ENCODE measurements around the gene TNFSF12. TPM values are rescaled to one million over a fixed set of nuclear protein-coding genes. Genes with fewer than 3 reads are reported as not detected.

The TNFSF12 gene
- total RNA-seq, 1 experiment from 2014 or later = 7.1 TPM

DNA sequence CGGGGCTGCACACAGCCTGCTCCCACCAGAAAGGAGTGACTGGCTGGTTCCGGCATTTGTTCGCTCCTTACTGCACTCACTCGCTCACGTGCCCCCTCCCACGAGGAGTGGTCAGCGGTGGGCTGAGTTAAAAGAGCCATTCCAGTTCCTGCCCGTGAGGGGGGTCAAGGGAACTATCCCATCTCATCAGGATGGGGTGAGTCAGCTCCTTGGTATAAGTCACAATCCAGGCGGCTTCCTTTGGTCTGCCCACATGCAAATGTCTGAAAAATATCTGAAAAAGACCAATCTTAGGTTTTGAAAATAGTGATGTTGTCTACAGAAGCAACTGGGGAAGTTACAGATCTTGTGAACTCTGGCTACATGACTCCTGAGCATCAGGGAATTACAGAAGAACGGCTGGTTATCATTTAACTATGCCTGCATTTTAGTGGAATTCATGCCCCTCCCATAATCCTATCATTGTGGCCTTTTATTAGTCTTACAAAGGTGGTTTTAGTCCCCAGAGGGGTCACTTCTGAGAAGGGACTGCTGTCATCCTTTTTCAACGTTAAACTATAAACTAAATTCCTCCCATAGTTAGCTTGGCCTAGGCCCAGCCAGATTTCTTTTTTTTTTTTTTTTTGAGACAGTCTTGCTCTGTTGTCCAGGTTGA, 9.8 kb upstream of the TNFSF12 start:
- Histone ChIP-seq H2BK12ac (ENCODE audit: insufficient read length, low read depth, low read length) (no peak overlapping the region), H3K56ac (ENCODE audit: insufficient read length, low read depth, low read length) (no peak overlapping the region), H3K79me1 (ENCODE audit: insufficient read depth, low read depth, low read length, poor library complexity, severe bottlenecking) (no peaks in the 10 kb centered on the region), H3K23ac (ENCODE audit: insufficient read length, low read depth, low read length) (no peak overlapping the region), H2BK5ac (ENCODE audit: insufficient read length, low read length) (no peak overlapping the region), H4K20me1 (ENCODE audit: control insufficient read depth, insufficient read depth, insufficient read length) (no peaks in the 10 kb centered on the region), H3K14ac (ENCODE audit: insufficient read depth, low read length) (no peak overlapping the region), H3K9me3 (ENCODE audit: control insufficient read depth, low read depth, low read length) (no peaks in the 10 kb centered on the region), H2BK120ac (ENCODE audit: low read depth, low read length, poor library complexity, severe bottlenecking) (no peak overlapping the region), H3K4me2 (ENCODE audit: insufficient read depth, insufficient read length, low read length) (no peak overlapping the region), H3K27ac (ENCODE audit: insufficient read length, low read depth, low read length) (no peak overlapping the region), H4K8ac (replicated peaks; ENCODE audit: insufficient read length, low read depth, low read length) (no peak overlapping the region), H3K4ac (ENCODE audit: low read depth, low read length) (no peak overlapping the region), H2AK5ac (ENCODE audit: insufficient read length, low read length) (no peak overlapping the region), H3K18ac (ENCODE audit: insufficient read length, low read depth, low read length) (no peak overlapping the region), H3T11ph (ENCODE audit: low read length) (no peak overlapping the region), H3K79me2 (ENCODE audit: insufficient read depth, low read length) (no peaks in the 10 kb centered on the region), H4K91ac (ENCODE audit: insufficient read length, low read depth, low read length) (no peak overlapping the region), H2BK15ac (ENCODE audit: low read depth, low read length) (no peak overlapping the region), H3K23me2 (ENCODE audit: insufficient read length, low read depth, low read length, poor library complexity, severe bottlenecking) (no peaks in the 10 kb centered on the region), H3K27me3 (ENCODE audit: insufficient read depth, low read length) (0 out of 2 replicates have a peak, but pooled peaks cover under 1% of the 10 kb centered on the region), H2AFZ (ENCODE audit: low read length) (no peak overlapping the region), H3K9ac (ENCODE audit: extremely low read depth, insufficient read length, low read length) (no peak overlapping the region), H3K4me1 (ENCODE audit: insufficient read depth, low read length) (no peaks in the 10 kb centered on the region), H2BK20ac (ENCODE audit: low read depth, low read length, poor library complexity, severe bottlenecking) (no peak overlapping the region), H4K5ac (ENCODE audit: insufficient read length, low read depth, low read length) (no peak overlapping the region)
- Mint-ChIP-seq H3K27me3 (ENCODE audit: low read depth) (peaks cover 27% of the 10 kb centered on the region), H3K4me1 (peaks cover 0 to 5% of the 10 kb centered on the region in 2 experiments; a peak in 2 of 4 replicates), H3K36me3 (ENCODE audit: insufficient read depth in 1 of 3, low read depth in 3 of 3) (no peaks in the 10 kb centered on the region; a peak in 1 of 7 replicates), H3K9me3 (peaks cover 0 to 6% of the 10 kb centered on the region in 2 experiments; a peak in 4 of 5 replicates), H3K4me3 (no peak overlapping the region), H3K27ac (peak overlapping the region in 1 of 3 experiments; percentile 57; a peak in 1 of 7 replicates)
- TF ChIP-seq, protein P1, sequence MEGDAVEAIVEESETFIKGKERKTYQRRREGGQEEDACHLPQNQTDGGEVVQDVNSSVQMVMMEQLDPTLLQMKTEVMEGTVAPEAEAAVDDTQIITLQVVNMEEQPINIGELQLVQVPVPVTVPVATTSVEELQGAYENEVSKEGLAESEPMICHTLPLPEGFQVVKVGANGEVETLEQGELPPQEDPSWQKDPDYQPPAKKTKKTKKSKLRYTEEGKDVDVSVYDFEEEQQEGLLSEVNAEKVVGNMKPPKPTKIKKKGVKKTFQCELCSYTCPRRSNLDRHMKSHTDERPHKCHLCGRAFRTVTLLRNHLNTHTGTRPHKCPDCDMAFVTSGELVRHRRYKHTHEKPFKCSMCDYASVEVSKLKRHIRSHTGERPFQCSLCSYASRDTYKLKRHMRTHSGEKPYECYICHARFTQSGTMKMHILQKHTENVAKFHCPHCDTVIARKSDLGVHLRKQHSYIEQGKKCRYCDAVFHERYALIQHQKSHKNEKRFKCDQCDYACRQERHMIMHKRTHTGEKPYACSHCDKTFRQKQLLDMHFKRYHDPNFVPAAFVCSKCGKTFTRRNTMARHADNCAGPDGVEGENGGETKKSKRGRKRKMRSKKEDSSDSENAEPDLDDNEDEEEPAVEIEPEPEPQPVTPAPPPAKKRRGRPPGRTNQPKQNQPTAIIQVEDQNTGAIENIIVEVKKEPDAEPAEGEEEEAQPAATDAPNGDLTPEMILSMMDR (conservative IDR thresholded peaks at IDR 0.05) = no peak
- DNase-seq = no peak
- WGBS (ENCODE audit: extremely low coverage, insufficient read length, low lambda C conversion rate) = no CpG with 5 or more reads among the region's 11 CpGs

All from H9 (cell line).